22Rv1 (cell line): ENCODE measurements around the gene JADE2.

Experiments
- CTCF ChIP-seq: fragments of 450-650 bp; IDR thresholded peaks from 2 replicates; pipeline ENCODE4 v1.5.1; 2017; ENCODE audit warnings: mild to moderate bottlenecking
- ZFX ChIP-seq: fragments of 450-650 bp; IDR thresholded peaks from 2 replicates; pipeline ENCODE4 v1.6.1; 2017; ENCODE audit warnings: antibody characterized with exemption, borderline replicate concordance

GRCh38 chr5:134511796-134512660, 13.4 kb upstream of the JADE2 start:
- TF ChIP-seq CTCF, result peak; percentile 67
- no peak for TF ChIP-seq ZFX
